ENCODE data around the gene TRAPPC2L. TPM values are rescaled to one million over a fixed set of nuclear protein-coding genes. Genes with fewer than 3 reads are reported as not detected.

TRAPPC2L gene
- total and polyA plus RNA-seq, 11 donors, result 20.3 to 65.7 (median 44.2) TPM

DNA sequence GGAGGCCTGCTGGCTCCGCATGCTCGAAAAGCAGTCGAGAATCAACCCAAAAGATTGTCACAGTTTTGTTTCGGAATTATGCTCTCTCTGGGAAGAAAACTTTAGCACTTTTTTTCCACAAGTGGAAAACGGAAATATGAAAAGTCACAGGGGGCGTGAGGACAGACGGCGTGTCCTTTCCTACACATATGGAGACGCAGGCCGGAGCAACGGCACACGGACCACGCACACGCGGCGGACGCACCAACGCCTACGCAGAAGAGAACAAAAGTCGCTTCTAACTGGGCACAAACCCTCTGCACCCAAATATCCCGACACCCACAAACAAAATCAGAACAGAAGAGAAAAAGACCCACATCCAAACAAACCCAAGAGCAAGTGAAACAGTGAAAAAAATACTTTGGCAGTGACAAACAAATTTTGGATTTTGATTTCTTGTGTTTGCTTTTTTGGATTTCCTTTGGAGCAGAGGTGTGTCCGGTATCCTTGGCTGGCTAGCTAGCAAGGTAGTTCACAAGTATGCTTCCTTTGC, 18.8 kb downstream of the TRAPPC2L start:
- no peaks in the 10 kb centered on the region for H3K9me3 ChIP-seq
- DNase-seq (no peak), ATAC-seq (no peak)
- TF ChIP-seq POLR2A (IDR thresholded peaks at IDR 0.05), result no peak
- TF ChIP-seq, protein P1, sequence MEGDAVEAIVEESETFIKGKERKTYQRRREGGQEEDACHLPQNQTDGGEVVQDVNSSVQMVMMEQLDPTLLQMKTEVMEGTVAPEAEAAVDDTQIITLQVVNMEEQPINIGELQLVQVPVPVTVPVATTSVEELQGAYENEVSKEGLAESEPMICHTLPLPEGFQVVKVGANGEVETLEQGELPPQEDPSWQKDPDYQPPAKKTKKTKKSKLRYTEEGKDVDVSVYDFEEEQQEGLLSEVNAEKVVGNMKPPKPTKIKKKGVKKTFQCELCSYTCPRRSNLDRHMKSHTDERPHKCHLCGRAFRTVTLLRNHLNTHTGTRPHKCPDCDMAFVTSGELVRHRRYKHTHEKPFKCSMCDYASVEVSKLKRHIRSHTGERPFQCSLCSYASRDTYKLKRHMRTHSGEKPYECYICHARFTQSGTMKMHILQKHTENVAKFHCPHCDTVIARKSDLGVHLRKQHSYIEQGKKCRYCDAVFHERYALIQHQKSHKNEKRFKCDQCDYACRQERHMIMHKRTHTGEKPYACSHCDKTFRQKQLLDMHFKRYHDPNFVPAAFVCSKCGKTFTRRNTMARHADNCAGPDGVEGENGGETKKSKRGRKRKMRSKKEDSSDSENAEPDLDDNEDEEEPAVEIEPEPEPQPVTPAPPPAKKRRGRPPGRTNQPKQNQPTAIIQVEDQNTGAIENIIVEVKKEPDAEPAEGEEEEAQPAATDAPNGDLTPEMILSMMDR (IDR thresholded peaks at IDR 0.05), result no peak
- 92 to 94% (median 93%) methylated on average over 22 of the region's 22 CpGs for WGBS, 4 donors
- H3K36me3 ChIP-seq, result peaks cover 0 to 31% (median 24%) of the 10 kb centered on the region in 9 donors
- H3K4me3 ChIP-seq, result no peak overlapping the region
- peaks cover 0 to 10% (median 0%) of the 10 kb centered on the region in 9 donors for H3K27me3 ChIP-seq
- H3K4me1 ChIP-seq, result peaks cover 0 to 12% (median 3%) of the 10 kb centered on the region in 12 donors
- H3K27ac ChIP-seq, result no peak overlapping the region
- intact Hi-C loops (cut with DNase I), result no loop called here

GRCh38 chr16:88876942-88877526, 20.1 kb downstream of the TRAPPC2L start:
- no peaks in the 10 kb centered on the region for H3K9me3 ChIP-seq
- H3K27me3 ChIP-seq, result peaks cover 0 to 11% (median 0%) of the 10 kb centered on the region in 9 donors
- DNase-seq, result no peak
- ATAC-seq, result no peak
- H3K36me3 ChIP-seq, result peaks cover 0 to 42% (median 26%) of the 10 kb centered on the region in 9 donors
- intact Hi-C loops (cut with DNase I), result no loop called here
- H3K4me3 ChIP-seq, result no peak overlapping the region
- H3K27ac ChIP-seq, result no peak overlapping the region
- TF ChIP-seq, protein P1 (IDR thresholded peaks at IDR 0.05), result no peak
- no peak for TF ChIP-seq POLR2A (IDR thresholded peaks at IDR 0.05)
- H3K4me1 ChIP-seq, result peaks cover 0 to 13% (median 0%) of the 10 kb centered on the region in 12 donors
- 81 to 90% (median 90%) methylated on average over 14 to 33 of the region's 33 CpGs for WGBS, 4 donors

- Histone ChIP-seq H3K4me3 (no peak overlapping the region), H3K27me3 (peaks cover 0 to 11% (median 0%) of the 10 kb centered on the region in 9 donors), H3K36me3 (peaks cover 0 to 46% (median 30%) of the 10 kb centered on the region in 9 donors), H3K9me3 (no peaks in the 10 kb centered on the region), H3K4me1 (peaks cover 0 to 15% (median 0%) of the 10 kb centered on the region in 12 donors), H3K27ac (no peak overlapping the region)
- WGBS, 4 donors, result 87 to 92% (median 88%) methylated on average over 18 to 20 of the region's 20 CpGs
- intact Hi-C loops (cut with DNase I), result no loop called here
- TF ChIP-seq POLR2A (IDR thresholded peaks at IDR 0.05), result no peak
- TF ChIP-seq, protein P1 (IDR thresholded peaks at IDR 0.05), result no peak
- DNase-seq, result no peak
- ATAC-seq, result no peak
Measured at GRCh38 chr16:88877564-88878289, 20.8 kb downstream of the TRAPPC2L start.

DNA sequence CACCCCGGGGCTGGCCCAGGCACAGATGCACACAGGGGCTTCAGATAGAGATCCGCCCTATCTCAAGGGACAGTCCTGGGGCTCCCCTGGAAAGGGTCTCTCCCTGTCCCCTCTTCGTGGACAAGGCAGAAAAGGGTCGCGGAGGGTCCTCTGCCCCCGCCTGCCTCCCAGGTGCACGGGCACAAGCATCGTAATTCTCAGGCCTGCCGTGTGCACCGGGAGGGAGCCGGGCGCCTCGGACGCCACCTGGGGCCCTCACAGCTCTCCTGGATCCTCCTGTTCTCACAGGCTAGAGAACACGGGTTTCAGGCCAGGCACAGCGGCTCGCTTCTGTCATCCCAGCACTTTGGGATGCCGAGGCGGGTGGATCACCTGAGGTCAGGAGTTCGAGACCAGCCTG, 21.4 kb downstream of the TRAPPC2L start:
- intact Hi-C loops (cut with DNase I), result no loop called here
- H3K27ac ChIP-seq, result no peak overlapping the region
- H3K9me3 ChIP-seq, result no peaks in the 10 kb centered on the region
- H3K4me3 ChIP-seq, result no peak overlapping the region
- TF ChIP-seq, protein P1 (IDR thresholded peaks at IDR 0.05), result no peak
- TF ChIP-seq POLR2A (IDR thresholded peaks at IDR 0.05), result no peak
- ATAC-seq (no peak), DNase-seq (no peak)
- 94 to 96% (median 94%) methylated on average over 14 to 20 of the region's 20 CpGs for WGBS, 4 donors
- peaks cover 0 to 11% (median 0%) of the 10 kb centered on the region in 9 donors for H3K27me3 ChIP-seq
- H3K36me3 ChIP-seq, result peaks cover 0 to 52% (median 30%) of the 10 kb centered on the region in 9 donors
- H3K4me1 ChIP-seq, result peaks cover 0 to 15% (median 0%) of the 10 kb centered on the region in 12 donors

Data from heart left ventricle (tissue), 16 donors.